ENCODE data around the gene WDR26.

The WDR26 gene

DNA sequence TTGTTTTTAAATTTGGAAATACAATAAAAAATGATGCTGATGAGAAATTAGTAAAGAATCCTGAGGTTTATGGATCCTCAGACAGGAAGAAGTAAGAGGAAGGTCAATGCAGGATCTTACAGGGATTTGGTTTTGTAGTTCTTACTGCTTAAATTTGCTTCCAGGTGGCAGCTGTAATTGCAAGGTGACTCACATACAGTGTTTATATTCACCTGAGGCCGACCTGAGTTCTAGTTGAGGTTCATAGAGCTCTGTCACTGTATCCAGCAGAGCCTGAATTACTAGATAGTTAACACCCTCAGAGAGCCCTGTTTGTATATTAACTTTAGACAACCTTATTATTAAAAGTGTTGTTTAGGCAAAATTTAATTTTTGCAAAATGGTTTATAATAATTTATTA, 1.4 kb upstream of the WDR26 start:
- no peaks in the 10 kb centered on the region for H3K36me3 ChIP-seq (ENCODE audit: control insufficient read depth, insufficient read depth, low read length)
- H3K27me3 ChIP-seq (replicated peaks; ENCODE audit: control insufficient read depth, insufficient read depth, low read length, poor library complexity, severe bottlenecking), result no peaks in the 10 kb centered on the region
- no peak for DNase-seq
- no peak overlapping the region for H3K4me3 ChIP-seq (ENCODE audit: insufficient read depth, low read depth, low read length, poor library complexity, severe bottlenecking)
- peak overlapping the region; percentile 96 for H3K27ac ChIP-seq (ENCODE audit: insufficient read depth, low read length, poor library complexity, severe bottlenecking)
- no peaks in the 10 kb centered on the region for H3K9me3 ChIP-seq (ENCODE audit: control insufficient read depth, low read length)
- H3K4me1 ChIP-seq (ENCODE audit: control insufficient read depth, insufficient read depth, low read length, poor library complexity, severe bottlenecking), result peaks cover 14% of the 10 kb centered on the region

DNA sequence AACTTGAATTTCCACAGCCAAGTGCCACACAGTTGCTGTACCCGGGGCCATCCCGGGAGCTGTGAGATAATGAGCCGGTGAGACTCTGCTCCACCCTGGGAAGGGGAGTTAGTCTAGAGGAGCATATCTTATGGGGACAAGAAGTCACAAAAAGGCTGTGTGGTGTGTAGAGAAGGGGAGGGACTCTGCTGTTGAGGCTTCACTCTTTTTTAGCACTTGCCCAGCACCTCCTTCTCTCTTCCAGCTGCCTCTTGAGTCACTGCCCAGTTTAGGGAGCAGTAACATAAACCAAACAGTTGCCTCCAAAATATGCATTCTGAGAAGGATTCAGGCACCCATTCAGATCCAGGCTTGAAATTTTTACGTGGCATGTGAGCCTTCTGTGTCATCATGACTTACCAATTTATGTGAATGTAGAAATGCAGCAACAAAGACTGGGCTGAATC, 744 bp upstream of the WDR26 start:
- H3K4me1 ChIP-seq (ENCODE audit: control insufficient read depth, insufficient read depth, low read length, poor library complexity, severe bottlenecking), result peaks cover 18% of the 10 kb centered on the region
- no peak for DNase-seq
- H3K27me3 ChIP-seq (replicated peaks; ENCODE audit: control insufficient read depth, insufficient read depth, low read length, poor library complexity, severe bottlenecking), result no peaks in the 10 kb centered on the region
- no peaks in the 10 kb centered on the region for H3K9me3 ChIP-seq (ENCODE audit: control insufficient read depth, low read length)
- peak overlapping the region; percentile 96 for H3K27ac ChIP-seq (ENCODE audit: insufficient read depth, low read length, poor library complexity, severe bottlenecking)
- no peaks in the 10 kb centered on the region for H3K36me3 ChIP-seq (ENCODE audit: control insufficient read depth, insufficient read depth, low read length)
- H3K4me3 ChIP-seq (ENCODE audit: insufficient read depth, low read depth, low read length, poor library complexity, severe bottlenecking), result peak overlapping the region; percentile 82

DNA sequence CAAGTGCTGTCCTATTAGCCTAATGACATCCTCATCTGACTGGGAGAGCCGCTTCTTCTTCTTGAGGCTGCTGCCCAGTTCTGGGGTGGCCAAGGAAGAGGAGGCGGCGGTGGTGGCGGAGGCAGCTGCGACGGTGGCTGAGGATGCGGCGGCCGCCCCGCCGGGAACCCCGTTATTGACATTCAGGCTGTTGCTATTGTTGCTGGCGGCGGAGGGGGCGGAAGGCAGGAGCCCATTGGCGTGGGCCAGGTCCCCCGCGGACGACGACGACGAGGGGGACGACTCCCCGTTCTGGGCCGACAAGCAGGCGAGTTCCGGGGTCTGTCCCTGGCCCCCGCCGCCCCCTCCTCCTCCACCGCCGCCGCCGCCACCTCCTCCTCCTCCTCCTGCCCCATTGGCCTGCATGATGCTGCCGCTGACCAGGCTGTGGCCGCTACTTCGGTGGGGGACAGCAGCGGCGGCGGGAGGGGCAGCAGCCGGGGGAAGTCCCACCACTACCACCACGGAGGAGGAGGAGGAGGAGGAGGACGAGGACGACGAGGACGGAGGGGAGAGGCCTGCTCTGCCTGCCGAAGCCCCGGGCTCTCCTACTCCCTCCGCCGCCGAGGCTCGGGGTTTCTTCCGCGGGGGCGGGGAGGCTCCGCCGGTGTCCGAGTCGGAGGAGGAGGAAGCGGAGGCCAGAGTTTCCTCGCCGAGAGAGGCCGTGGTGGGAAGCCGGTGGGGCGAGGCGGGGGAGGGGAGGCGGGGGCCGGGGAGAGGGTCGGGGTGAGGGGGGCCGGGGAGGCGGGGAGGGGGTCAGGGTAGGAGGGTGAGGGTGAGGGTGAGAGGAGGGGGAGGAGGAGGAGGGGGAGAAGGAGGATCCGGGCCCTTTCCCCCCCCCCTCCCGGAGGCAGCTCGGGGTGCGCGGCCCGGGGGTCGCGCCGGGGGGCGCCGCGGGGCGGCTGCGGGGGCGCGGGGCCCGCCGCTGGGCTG, 610 bp downstream of the WDR26 start:
- peak overlapping the region; percentile 87 for H3K4me3 ChIP-seq (ENCODE audit: insufficient read depth, low read depth, low read length, poor library complexity, severe bottlenecking)
- peak; percentile 49 to 55 (median 54) for DNase-seq
- peak overlapping the region; percentile 96 for H3K27ac ChIP-seq (ENCODE audit: insufficient read depth, low read length, poor library complexity, severe bottlenecking)
- H3K4me1 ChIP-seq (ENCODE audit: control insufficient read depth, insufficient read depth, low read length, poor library complexity, severe bottlenecking), result peaks cover 25% of the 10 kb centered on the region
- no peaks in the 10 kb centered on the region for H3K27me3 ChIP-seq (replicated peaks; ENCODE audit: control insufficient read depth, insufficient read depth, low read length, poor library complexity, severe bottlenecking)
- no peaks in the 10 kb centered on the region for H3K36me3 ChIP-seq (ENCODE audit: control insufficient read depth, insufficient read depth, low read length)
- no peaks in the 10 kb centered on the region for H3K9me3 ChIP-seq (ENCODE audit: control insufficient read depth, low read length)

DNA sequence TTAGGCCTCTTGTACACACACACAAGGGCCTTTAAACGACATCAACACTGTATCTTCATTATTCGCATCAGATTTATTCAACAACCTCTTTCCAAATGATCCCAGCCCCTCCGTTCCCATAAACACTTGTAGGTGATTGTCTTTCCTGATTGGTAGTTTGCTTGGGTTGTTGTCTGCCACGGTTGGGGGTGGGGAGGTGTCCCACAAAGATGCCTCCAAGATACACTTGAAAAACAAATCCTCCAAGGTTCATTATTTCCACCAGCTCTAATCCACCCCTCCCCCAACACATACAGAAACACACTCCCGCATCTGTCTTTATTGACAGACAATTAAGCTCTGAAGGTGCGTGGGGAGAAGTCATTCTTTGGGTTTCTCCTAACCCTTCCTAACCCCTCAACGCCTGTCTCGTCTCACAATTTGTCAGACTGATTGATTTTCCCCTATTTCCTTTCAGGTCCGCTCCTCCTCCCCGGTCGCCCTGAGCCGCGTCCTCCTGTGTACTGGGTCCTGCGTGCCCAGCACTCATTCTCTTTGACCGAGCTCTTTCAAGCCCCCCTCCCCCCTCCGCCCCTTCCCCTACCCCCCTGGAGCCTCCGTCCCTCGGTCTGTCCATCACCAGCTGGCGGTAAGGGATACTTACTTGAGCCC, 1.4 kb downstream of the WDR26 start:
- H3K36me3 ChIP-seq (ENCODE audit: control insufficient read depth, insufficient read depth, low read length), result no peaks in the 10 kb centered on the region
- H3K27me3 ChIP-seq (replicated peaks; ENCODE audit: control insufficient read depth, insufficient read depth, low read length, poor library complexity, severe bottlenecking), result no peaks in the 10 kb centered on the region
- H3K4me3 ChIP-seq (ENCODE audit: insufficient read depth, low read depth, low read length, poor library complexity, severe bottlenecking), result peak overlapping the region; percentile 87
- H3K9me3 ChIP-seq (ENCODE audit: control insufficient read depth, low read length), result no peaks in the 10 kb centered on the region
- peaks cover 25% of the 10 kb centered on the region for H3K4me1 ChIP-seq (ENCODE audit: control insufficient read depth, insufficient read depth, low read length, poor library complexity, severe bottlenecking)
- H3K27ac ChIP-seq (ENCODE audit: insufficient read depth, low read length, poor library complexity, severe bottlenecking), result peak overlapping the region; percentile 85
- peak in 2 of 3 donors; percentile 8 to 20 for DNase-seq

DNA sequence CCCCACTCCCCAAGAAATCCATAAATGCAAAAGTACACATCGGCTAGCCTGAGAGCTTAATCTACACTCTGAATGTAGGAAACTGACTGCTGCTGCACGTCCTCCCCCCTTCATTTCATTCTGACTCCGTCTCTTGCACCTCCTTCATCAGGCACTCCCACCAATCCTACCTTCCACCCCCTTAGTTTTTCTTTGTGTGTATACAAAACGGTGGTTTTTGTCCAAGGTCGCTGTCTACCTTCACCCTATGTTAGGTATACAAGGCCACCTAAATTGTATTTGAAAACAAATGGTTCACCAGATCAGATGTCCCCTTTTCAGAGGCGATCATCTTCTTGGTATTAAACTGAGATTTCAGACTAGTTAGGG, 1.9 kb downstream of the WDR26 start:
- Histone ChIP-seq H3K36me3 (ENCODE audit: control insufficient read depth, insufficient read depth, low read length) (no peaks in the 10 kb centered on the region), H3K4me1 (ENCODE audit: control insufficient read depth, insufficient read depth, low read length, poor library complexity, severe bottlenecking) (peaks cover 25% of the 10 kb centered on the region), H3K27me3 (replicated peaks; ENCODE audit: control insufficient read depth, insufficient read depth, low read length, poor library complexity, severe bottlenecking) (no peaks in the 10 kb centered on the region), H3K27ac (ENCODE audit: insufficient read depth, low read length, poor library complexity, severe bottlenecking) (peak overlapping the region; percentile 85), H3K4me3 (ENCODE audit: insufficient read depth, low read depth, low read length, poor library complexity, severe bottlenecking) (peak overlapping the region; percentile 87), H3K9me3 (ENCODE audit: control insufficient read depth, low read length) (no peaks in the 10 kb centered on the region)
- no peak for DNase-seq

DNA sequence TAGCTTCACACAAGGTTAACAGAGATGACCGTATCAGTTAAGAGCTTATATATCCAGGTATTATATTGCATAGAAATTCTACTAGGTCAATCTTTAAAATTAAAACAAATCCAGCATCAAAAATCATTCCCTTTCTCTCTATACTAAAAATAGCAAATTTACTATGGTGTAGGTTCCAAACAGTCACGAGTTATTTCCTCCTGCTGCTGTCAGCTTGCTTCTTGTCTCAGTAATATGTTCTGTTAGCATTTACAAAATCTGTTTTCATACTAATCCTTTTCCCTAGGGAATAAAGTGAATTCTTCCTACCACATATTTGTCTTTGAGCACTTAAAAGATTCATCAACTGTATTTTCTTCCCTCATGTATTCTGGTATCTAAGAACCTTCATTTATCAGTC, 2.5 kb downstream of the WDR26 start:
- Histone ChIP-seq H3K27ac (ENCODE audit: insufficient read depth, low read length, poor library complexity, severe bottlenecking) (peak overlapping the region; percentile 85), H3K27me3 (replicated peaks; ENCODE audit: control insufficient read depth, insufficient read depth, low read length, poor library complexity, severe bottlenecking) (no peaks in the 10 kb centered on the region), H3K9me3 (ENCODE audit: control insufficient read depth, low read length) (no peaks in the 10 kb centered on the region), H3K4me3 (ENCODE audit: insufficient read depth, low read depth, low read length, poor library complexity, severe bottlenecking) (peak overlapping the region; percentile 87), H3K4me1 (ENCODE audit: control insufficient read depth, insufficient read depth, low read length, poor library complexity, severe bottlenecking) (peaks cover 25% of the 10 kb centered on the region), H3K36me3 (ENCODE audit: control insufficient read depth, insufficient read depth, low read length) (no peaks in the 10 kb centered on the region)
- DNase-seq, result no peak

DNA sequence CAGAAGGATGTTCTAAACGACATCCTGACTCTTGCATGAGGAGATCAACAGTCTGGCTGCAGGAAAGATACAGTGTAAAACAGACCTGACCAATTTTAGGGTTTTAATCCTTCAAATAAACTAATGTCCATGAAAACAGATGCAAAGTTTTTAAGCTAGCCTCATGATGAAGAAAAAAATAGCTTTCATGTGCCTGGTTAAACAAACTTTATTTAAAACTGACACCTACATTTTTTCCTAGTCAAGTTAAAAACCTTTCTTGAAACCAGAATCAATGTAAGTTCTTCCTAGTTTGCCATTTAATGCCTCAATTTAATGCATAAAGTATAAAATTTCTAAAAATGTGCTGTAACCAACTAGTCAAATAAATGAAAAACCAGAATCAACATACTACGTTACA, 2.9 kb downstream of the WDR26 start:
- Histone ChIP-seq H3K4me1 (ENCODE audit: control insufficient read depth, insufficient read depth, low read length, poor library complexity, severe bottlenecking) (peaks cover 25% of the 10 kb centered on the region), H3K9me3 (ENCODE audit: control insufficient read depth, low read length) (no peaks in the 10 kb centered on the region), H3K27me3 (replicated peaks; ENCODE audit: control insufficient read depth, insufficient read depth, low read length, poor library complexity, severe bottlenecking) (no peaks in the 10 kb centered on the region), H3K36me3 (ENCODE audit: control insufficient read depth, insufficient read depth, low read length) (no peaks in the 10 kb centered on the region), H3K27ac (ENCODE audit: insufficient read depth, low read length, poor library complexity, severe bottlenecking) (peak overlapping the region; percentile 85), H3K4me3 (ENCODE audit: insufficient read depth, low read depth, low read length, poor library complexity, severe bottlenecking) (peak overlapping the region; percentile 87)
- DNase-seq, result no peak

DNA sequence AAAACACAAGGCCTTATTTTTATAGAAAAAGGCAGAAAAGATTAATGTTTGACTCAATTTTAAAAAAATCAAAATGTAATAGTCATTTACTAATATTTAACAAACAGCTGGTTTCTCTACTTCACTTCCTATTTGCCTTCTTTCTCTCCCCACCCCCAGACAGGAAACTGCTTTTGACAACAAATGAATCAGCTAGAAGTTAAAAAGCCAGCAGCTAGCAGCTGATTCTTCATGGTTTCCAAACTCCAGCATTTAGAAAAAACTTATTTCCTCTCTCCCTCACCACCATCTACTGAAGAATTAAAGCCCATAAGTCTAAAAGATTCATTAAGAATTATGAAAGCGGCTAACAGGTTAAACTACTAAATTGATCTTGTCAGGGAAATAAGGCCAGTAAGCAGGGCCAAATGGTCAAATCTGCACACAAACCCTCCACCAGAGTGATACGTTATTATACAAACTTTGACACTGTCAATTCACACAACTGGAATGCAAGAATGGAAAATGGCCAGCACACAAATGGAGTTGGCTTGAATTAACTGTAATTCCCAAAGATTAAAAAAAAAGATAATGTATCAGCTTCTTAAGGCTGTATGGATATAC, 4.0 kb downstream of the WDR26 start:
- H3K9me3 ChIP-seq (ENCODE audit: control insufficient read depth, low read length), result no peaks in the 10 kb centered on the region
- peaks cover 19% of the 10 kb centered on the region for H3K4me1 ChIP-seq (ENCODE audit: control insufficient read depth, insufficient read depth, low read length, poor library complexity, severe bottlenecking)
- peak overlapping the region; percentile 29 for H3K4me3 ChIP-seq (ENCODE audit: insufficient read depth, low read depth, low read length, poor library complexity, severe bottlenecking)
- peak overlapping the region; percentile 55 for H3K27ac ChIP-seq (ENCODE audit: insufficient read depth, low read length, poor library complexity, severe bottlenecking)
- no peaks in the 10 kb centered on the region for H3K36me3 ChIP-seq (ENCODE audit: control insufficient read depth, insufficient read depth, low read length)
- H3K27me3 ChIP-seq (replicated peaks; ENCODE audit: control insufficient read depth, insufficient read depth, low read length, poor library complexity, severe bottlenecking), result no peaks in the 10 kb centered on the region
- DNase-seq, result peak in 1 of 3 donors; percentile 20

DNA sequence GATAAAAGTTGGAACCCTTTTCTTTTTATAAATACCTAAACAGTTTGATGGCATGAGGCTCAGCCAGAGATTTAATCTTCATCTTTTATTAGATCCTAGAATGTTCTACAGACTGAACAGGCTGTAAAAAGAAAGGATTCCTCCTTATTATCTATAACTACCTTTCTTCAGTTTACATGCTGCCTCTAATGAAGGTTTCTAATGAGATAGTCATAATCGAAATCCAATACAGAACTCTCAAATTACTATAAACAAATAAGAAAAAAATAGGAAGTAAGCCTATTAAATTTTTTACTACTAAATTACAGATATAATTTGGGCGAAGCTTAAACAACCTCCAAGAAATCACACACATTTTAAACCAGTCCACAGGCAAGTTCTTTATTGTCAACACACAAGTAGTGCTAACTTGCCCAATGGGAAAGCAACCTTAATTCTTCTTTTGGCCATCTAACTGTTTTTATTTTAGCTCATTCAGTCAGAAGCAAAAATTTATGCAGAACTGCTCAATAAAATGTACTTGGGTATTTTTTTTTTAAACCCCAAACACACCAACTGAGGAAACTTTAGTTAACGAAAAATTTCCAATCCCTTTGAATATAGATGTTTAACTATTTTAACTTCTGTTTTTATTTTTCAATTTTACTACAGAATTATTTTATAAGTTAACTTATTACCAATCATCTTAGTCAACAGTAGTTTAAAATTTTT, 4.8 kb downstream of the WDR26 start:
- peak overlapping the region; percentile 55 for H3K27ac ChIP-seq (ENCODE audit: insufficient read depth, low read length, poor library complexity, severe bottlenecking)
- H3K4me1 ChIP-seq (ENCODE audit: control insufficient read depth, insufficient read depth, low read length, poor library complexity, severe bottlenecking), result peaks cover 11% of the 10 kb centered on the region
- no peak for DNase-seq
- no peaks in the 10 kb centered on the region for H3K36me3 ChIP-seq (ENCODE audit: control insufficient read depth, insufficient read depth, low read length)
- no peaks in the 10 kb centered on the region for H3K27me3 ChIP-seq (replicated peaks; ENCODE audit: control insufficient read depth, insufficient read depth, low read length, poor library complexity, severe bottlenecking)
- H3K9me3 ChIP-seq (ENCODE audit: control insufficient read depth, low read length), result no peaks in the 10 kb centered on the region
- H3K4me3 ChIP-seq (ENCODE audit: insufficient read depth, low read depth, low read length, poor library complexity, severe bottlenecking), result no peak overlapping the region
